ENCODE data around the gene NDFIP1.
"Not testable (repeated sequence)": the region's sequence is repeated elsewhere in the genome, so short reads cannot be mapped to it uniquely, and the experiment has no call there.

NDFIP1 gene

GRCh38 chr5:142159354-142159753, 50.8 kb downstream of the NDFIP1 start:
- DNase-seq: no peak

DNA sequence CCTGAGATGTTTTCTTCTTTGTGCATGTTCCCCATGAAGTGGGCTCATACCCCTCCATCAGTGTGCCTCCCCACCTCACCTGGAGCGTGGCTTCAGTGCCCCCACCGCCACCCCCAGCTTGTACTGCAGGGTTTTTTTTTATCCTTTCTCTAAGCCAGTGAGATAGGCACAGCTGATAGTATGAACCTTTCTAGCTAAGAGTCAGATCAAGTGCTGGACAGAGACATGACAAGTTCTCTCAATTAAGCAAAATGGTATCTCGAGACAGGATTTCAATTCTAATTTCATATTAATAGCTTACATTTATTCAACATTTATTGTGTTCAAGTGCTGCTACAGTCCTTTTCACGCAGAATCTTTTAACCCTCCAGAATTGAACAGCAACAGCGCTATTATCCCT, 55.7 kb downstream of the NDFIP1 start:
- no peak for DNase-seq

GRCh38 chr5:142166754-142167153, 58.2 kb downstream of the NDFIP1 start:
- DNase-seq: no peak

GRCh38 chr5:142167458-142167857, 58.9 kb downstream of the NDFIP1 start:
- DNase-seq: no peak

DNA sequence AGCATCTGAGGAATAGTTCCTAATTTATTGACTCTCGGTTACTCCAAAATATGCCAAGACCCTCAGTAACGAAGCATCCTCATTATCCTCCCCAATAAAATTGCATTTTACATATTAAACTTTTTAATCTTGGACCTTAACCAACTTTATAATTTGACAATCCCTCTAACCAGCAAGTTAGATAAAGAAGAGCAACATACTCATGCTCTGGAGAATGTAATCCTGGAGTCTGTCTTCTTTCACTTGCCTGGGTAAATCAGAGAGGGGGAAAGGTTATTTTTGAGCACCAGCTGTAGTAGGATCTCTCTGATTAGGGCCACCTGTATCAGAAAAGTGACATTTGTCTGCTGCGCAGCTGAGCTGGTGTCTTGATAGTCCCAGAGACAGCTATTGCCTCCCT, 59.8 kb downstream of the NDFIP1 start:
- no peak for DNase-seq

GRCh38 chr5:142170254-142170953, 61.8 kb downstream of the NDFIP1 start:
- no peak for DNase-seq

DNA sequence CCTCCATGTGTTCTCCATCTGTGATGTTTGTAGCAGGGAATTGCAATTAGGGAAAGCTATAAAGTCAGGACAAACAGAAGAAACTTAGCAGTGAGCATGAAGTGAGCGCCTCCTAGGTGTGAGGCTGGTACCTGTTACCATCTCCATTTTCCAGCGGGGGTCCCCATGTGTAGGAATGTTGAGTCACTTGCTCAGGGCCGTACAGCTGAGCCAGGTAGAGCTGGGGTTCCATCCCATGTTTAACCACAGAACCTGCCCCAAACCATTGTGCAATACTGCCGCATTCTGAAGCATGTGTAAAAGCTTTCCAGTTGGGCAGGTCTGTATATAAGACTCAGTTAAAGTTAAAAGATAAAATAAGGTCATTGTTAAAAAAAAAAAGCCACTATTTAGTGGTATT, 62.7 kb downstream of the NDFIP1 start:
- DNase-seq: no peak

DNA sequence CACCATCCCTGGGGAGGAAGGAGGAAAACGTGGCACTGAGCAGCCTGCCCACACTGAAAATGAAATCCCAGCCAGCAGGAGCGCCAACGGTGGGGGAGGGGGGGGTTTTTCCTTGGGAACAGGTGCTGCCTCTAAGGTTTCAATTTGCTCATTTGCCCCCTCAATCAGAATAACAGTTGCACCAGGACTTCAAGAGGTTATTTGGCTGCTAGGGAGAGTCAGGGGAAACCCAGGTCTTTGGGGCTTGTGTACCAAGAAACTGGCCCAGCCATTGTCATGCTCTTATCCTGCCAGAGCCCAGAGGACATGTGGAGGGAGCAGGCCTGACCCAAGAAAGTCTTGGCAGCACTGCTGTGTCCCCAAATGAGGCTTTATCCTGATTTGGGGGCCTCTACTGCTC, 66.5 kb downstream of the NDFIP1 start:
- DNase-seq: no peak

GRCh38 chr5:142175461-142176142, 67.0 kb downstream of the NDFIP1 start:
- no peak for DNase-seq

DNA sequence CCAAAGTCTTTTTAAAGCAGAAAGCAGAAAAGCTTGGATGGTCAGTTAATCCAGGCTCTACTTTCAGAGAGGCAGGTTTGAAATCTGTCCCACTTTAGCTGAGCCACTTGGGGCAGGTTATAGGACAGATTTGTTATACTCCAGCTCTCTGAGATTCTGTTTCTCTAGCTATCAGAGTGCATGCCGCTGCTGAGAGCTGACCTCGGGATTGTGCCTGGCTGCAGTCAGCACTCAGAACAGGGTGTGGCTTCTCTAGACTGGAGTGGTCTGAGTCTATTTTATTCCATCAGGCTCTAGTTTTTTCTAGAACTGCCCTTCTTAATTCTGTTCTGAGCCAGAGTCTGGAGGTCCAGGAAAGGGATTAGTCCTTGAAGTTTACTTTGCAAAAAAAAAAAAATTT, 67.7 kb downstream of the NDFIP1 start:
- DNase-seq: no peak

DNA sequence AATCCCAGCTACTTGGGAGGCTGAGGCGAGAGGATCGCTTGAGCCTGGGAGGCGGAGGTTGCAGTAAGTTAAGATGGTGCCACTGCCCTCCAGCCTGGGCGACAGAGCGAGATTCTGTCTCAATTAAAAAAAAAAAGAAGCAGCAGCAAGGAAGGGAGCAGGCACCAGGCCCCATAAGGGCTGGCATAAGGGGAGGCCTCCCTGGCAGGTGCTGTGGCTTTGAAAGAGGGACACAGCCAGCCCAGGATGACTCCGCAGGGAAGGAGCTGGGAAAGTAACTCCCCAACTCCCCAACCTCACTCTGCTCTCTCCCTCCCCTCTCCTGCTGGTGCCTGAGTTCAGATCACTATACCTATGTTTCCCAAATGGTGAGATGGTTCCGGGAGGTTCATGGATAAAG, 70.1 kb downstream of the NDFIP1 start:
- DNase-seq: no peak

DNA sequence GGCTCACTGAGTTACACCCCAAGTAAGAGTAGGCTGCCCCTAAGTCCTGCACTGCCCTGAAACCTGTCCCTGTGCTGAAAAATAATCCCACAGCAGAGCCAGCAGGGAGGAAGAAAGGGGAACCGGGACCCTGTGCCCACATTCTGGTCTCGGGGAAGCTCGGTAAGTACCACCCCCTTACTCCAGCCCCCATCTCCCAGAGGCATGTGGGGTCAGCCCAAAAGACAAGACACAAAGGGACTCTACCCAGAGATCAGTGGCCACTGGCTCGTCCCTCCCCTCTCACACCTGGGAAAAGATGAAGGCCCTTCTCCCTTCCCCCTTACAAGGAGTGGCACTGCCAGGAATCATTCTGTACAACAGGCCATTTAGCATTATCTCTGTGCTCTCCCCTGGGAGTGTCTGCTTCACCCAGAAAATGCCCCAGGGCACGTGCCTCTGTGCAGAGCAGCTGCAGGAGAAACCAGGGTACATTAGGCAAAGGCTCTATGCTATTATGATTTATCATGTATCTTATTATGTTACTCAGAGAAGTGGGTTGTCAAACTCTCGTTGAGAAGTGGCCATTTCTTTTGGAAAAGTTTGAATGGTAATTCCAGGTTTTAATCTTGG, 71.3 kb downstream of the NDFIP1 start:
- no peak for DNase-seq

DNA sequence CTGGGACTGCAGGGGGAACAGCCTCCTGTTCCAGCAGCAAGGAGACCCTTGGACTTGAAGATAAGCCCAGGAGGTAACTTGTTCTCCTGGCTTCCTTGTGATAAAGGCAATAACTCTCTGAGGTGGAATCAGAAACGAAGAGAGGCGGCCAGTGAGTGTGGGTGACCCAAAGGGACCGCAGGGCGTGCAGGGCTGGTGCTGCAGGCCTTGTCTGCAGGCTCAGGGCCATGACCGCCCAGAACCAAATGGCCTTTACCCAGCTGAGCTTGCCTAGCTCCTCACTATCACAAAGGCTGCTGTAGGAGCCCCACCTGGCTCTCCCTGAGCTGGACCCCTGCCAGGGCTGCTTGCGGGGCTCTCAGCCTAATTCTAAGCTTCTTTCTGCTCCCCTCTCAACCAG, 72.5 kb downstream of the NDFIP1 start:
- no peak for DNase-seq

- no peak for DNase-seq
Observed at GRCh38 chr5:142181547-142182163, 73.1 kb downstream of the NDFIP1 start.

DNA sequence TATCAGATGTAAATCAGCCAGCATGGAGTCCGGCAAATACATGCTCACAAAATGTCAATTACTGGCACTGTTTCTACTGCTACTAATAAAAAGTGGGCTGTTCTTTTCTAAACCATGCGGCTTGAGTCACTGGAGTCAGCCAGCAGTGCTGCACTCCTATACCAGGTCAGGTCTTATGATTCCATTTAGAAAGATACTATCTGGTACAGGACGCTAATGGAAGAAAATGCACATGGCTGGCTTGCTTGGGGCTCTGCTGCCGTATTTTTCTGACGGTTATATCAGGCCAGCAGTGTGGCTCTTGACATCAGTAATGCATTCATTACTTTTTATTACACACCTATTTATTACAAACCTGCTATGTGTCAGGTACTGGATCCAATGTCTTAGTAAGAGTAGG, 74.3 kb downstream of the NDFIP1 start:
- DNase-seq: no peak

- no peak for DNase-seq
Observed at GRCh38 chr5:142183561-142183960, 75.0 kb downstream of the NDFIP1 start.

DNA sequence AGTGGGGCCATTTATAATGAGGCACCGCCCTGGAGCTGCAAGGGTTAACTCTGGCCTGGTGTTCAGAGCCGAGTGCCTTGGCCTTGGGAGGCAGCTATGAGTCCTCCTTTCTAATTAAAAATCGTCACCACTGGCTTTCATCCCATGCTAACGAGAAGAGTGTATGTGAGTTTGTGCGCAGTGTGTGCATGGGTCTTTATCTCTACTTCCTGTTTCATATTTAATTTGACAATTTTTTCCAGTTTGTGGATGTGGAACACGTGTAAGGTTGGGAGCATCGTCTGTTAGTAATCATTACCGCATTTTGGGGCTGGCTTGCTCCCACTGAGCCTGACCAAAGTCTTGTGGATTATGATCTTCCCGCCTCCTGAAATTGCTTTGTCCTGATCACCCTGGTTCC, 76.4 kb downstream of the NDFIP1 start:
- DNase-seq: no peak

DNA sequence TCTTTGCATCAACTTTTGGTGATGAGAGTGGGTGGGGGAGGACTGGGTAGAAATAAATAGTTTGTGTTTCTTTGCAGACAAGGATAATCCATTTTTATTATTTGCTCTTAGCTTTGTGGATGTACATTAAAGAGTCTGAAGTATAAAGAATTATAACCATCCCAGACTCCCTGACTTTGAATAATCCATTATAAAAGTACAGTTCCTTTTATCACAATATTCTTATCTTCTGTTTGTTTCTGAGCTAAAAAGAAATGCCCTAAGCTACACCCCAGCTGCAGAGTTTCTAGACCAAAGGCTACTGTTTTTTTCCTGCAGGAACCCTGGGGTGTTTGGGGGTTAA, 77.9 kb downstream of the NDFIP1 start:
- no peak for DNase-seq

- DNase-seq: no peak
Observed at GRCh38 chr5:142186857-142187594, 78.4 kb downstream of the NDFIP1 start.

DNA sequence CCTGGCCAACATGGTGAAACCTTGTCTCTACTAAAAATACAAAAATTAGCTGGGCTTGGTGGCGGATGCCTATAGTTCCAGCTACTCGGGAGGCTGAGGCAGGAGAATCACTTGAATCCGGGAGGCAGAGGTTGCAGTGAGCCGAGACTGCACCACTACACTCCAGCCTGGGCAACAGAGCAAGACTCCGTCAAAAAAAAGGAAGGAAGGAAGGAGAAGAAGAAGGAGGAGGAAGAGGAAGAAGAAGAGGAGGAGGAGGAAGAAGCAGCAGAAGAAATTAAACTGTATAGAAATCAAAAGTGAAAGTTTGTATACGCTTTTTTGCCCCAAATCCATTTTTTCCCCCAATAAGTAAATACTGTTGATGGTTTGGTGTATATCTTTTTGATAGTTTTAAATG, 80.1 kb downstream of the NDFIP1 start:
- DNase-seq: not testable (repeated sequence)

DNA sequence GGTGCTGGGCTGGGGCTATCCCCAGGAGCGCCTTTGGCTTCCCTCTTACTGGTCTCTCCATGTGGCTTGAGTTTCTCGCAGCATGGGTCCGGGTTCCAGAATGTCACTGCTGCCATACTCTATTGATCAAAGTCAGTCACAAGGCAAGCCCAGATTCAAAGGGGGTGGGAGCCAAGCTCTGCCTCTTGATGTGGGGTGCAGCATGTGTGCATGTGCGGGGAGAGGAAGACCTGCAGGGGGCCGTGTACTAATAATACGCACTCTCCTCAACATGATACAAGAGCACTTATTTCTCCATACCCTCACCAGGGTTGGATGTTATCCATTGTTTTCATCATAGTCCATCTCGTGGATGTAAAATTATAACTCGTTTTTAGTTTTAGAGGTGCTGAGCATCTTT, 81.2 kb downstream of the NDFIP1 start:
- DNase-seq: no peak

- DNase-seq: no peak
Observed at GRCh38 chr5:142191776-142192175, 83.2 kb downstream of the NDFIP1 start.

Data from GOT3 (cell line).